Activated CD8-positive, alpha-beta memory T cell treated with anti-CD3 and anti-CD28 coated beads for 1 hour (primary cell): ENCODE data around the gene VNN1.

Experiments used
- DNase-seq, 2 donors: peaks; one replicate each; pipeline ENCODE4 v3.0.0-alpha.2; 2020; ENCODE audit warnings: low read depth in 1 of 2; ENCODE audit errors: extremely low read depth in 1 of 2

Gene VNN1, protein sequence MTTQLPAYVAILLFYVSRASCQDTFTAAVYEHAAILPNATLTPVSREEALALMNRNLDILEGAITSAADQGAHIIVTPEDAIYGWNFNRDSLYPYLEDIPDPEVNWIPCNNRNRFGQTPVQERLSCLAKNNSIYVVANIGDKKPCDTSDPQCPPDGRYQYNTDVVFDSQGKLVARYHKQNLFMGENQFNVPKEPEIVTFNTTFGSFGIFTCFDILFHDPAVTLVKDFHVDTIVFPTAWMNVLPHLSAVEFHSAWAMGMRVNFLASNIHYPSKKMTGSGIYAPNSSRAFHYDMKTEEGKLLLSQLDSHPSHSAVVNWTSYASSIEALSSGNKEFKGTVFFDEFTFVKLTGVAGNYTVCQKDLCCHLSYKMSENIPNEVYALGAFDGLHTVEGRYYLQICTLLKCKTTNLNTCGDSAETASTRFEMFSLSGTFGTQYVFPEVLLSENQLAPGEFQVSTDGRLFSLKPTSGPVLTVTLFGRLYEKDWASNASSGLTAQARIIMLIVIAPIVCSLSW

DNA sequence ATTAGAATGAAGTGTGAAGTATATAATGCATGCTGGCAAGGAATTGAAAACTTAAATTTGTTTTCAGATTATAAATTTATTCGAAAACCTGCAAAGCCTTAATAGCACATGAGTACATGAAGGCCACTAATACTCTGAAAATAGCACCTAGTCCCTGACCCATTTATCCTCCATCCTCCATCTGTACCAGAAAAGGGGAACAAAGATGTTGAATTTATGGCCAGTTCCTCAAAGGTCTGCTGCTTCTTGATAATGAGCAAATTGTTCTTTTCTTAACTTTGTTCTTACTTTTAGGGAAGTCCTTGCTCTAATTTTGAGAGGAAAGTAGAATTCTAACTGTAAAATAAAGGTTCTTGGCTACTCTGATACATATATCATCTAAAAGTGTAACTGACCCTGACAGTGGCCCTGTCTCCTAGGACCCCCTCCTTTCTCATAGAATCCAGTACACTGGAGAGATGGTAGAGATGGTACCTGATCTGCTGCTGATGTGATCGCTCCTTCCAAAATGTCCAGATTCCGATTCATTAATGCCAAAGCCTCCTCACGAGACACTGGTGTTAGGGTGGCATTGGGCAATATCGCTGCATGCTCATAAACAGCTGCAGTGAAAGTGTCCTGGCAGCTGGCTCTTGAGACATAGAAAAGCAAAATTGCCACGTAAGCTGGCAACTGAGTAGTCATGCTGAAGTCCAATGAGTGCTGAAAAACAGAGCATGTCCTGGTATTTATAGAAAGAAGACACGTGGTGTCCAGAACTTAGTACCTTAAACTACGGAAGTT, at the start of gene VNN1:
Gene VNN1 (minus strand): TSS at position 704 of the 783 bp plus-strand sequence. CDS start 20 bp downstream, at position 684.
- no peak for DNase-seq

DNA sequence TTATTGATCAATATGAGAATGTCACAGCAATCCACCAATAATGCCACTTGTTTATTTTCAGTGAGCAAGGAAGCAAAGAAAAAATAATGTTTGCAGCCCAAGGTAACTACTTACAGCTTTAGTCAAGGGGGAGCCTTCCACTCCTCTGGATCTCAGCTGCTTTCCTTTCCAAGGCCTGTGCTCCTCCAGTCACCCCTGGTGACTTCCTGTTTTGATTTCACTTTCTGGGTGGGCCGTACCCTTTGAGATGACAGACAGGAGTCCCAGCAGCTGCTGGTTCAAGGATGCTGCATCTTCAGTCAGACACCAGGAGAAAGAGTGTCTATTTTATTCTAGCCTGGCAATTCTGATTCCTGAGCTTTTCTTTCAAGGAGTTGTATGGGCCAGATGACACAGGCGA, 49.4 kb upstream of the VNN1 start:
- DNase-seq: peak in 1 of 2 donors; percentile 7

DNA sequence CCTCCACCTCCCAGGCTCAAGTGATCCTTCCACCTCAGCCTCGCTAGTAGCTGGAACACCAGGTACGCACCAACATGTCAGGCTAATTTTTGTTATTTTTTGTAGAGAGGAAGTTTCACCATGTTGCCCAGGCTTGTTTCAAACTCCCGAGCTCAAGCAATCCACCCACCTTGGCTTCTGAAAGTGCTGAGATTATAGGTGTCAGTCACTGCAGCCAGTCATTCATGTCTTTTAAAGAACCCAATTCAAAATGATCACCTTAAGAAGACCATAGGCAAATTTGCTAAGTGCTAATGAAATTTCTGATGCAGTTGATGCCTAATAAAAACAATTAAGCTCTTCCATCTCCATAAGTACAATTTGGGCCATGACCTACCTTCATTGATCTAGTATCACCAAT, 46.4 kb upstream of the VNN1 start:
- DNase-seq: no peak

DNA sequence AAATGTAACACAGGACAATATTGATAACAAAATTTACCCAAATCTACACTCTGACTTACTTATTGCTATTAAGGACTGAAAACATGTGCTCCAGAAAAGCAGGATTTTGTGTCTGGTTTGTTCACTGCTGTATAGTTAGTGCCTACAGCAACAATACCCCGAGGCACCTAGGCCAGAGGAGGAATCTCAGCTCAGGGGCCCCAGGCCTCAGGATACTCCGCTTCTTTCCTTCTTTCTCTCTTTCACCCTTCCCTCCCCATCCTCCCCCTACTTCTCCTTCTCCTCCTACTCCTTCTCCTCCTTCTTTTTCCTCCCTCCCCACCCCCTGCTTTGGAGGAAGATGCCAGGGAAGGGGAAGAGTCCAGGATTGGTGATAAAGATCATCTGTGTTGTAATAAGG, 44.8 kb upstream of the VNN1 start:
- no peak for DNase-seq

DNA sequence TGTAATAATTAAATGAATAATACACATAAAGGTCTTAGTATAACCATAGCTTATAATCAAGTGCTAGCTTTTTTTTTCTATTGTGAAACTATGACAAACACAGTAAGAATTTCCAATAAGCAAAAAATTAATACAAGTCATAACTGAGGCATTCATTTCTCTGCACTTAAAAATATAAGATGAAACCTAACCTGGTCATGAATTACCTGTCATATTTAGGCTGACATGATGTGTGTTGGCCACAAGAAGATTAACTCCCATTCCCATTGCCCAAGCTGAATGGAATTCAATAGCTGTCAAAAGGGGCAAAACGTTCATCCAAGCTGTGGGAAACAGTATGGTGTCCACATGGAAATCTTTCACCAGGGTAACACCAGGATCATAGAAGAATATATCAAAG, 38.4 kb upstream of the VNN1 start:
- no peak for DNase-seq

DNA sequence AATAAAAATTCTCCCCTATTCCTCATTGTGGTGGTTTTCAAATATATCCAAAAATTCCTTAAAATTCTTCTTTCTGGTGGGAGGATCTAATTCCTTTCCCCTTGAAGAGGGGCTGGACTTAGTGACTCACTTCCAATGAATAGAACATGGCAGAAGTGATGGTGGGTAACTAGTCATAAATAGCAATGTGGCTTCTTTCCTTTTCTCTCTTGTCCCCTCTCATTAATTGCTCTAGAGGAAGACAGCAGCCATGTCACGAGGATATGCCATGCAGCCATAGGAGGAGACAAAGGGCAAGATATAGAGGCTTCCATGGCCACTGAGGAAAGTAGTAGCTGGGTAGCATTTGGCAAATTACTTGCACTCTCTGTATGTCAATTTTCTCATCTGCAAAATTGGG, 38.0 kb upstream of the VNN1 start:
- DNase-seq: no peak

DNA sequence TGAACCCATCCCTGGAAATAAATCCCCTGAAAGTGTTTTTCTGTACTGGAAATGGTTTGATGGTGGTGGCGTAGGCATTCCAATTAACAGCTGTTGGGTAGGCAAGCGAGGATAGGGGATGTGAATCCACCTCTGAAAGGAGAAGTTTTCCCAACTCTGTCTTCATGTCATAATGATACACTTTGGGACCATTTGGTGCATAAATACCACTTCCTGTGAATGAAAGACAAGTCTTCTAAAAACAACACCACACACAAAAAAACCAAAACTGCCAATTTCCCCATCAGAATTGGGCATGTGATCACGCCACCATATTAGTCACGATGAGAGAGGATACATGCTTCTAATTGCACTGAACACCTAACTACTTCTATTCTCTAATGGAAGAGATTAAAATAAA, 37.5 kb upstream of the VNN1 start:
- no peak for DNase-seq

DNA sequence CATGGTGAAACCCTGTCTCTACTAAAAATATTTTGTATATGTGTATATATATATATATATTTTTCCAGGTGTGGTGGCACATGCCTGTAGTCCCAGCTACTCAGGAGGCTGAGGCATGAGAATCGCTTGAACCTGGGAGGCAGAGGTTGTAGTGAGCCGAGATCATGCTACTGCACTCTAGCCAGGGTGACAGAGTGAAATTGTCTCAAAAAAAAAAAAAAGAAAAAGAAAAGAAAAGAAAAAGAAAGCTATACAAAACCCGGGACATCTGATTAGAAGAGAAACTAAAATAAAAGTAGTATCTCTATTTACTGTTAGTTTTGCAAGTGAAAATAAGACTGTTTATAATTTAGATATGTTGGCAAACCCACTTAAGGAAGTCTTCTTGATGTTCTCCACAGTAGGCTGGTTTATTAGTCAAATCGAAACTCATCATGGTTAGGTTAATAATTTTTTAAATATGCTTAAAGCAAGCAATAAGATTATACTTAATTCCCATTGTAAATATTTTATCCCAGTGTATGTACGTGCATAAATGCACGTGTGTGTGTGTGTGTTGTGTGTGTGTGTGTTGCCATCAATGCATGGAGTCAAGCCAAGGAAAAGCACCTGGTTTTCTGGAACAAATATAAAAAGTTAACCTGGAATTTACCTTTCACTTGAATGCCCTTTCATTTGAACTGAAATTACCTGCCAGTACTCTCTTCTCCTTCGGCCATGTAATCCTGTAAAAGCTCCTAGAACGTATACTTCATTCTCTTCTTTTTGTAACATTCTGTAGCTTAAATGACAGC, 36.8 kb upstream of the VNN1 start:
- DNase-seq: no peak

DNA sequence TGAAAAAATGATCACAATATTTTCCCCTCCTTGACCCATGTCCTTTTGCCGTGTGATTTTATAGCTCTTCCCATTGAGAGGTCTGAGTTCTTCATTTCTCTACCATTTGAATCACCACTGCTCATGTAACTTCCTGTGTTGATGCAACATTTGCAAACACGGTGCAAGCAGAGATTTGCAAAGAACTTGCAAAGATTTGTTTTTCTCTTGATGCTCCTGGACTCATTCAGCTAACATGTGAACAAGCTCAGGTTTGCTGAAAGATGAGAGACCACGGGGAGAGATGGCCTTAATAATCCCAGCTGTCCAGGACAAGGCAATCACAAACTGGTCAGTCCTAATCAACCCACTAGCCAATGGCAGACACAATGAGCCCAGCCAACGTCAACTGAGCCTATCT, 35.3 kb upstream of the VNN1 start:
- no peak for DNase-seq

DNA sequence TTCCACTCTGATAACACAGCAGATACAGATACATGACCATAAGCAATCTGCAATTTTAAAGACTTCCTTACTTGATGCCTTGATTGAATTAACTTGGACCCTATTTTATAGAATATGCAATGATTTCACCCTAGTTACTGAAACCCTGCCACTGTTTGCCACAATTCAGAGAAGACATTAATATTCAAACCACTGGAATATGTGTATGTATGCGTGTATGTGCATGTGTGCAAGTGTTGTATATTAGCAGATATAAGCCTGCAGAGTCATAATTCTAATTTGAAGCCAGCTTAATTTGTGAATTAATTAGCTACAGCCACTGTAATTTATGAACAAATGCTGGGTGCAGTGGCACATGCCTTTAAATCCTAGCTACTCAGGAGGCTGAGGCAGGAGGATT, 34.6 kb upstream of the VNN1 start:
- no peak for DNase-seq

DNA sequence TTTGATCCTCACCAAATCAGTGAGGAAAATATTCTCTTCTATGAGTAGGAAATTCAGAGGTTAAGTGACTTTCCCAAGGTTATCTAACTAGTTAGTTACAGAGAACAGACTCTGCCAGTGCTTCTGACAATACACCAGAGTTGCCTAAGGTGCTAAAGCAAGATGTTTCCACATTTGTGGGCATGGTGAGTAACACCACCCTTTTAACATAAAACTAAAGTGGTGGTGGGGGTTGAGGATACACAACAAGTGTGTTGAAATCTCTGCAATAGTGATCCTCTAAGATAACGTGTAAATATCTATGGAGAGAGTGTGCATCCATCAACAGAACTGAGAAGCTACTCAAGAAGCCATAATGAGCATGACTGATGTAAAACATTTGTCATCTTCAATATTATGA, 32.2 kb upstream of the VNN1 start:
- DNase-seq: no peak

DNA sequence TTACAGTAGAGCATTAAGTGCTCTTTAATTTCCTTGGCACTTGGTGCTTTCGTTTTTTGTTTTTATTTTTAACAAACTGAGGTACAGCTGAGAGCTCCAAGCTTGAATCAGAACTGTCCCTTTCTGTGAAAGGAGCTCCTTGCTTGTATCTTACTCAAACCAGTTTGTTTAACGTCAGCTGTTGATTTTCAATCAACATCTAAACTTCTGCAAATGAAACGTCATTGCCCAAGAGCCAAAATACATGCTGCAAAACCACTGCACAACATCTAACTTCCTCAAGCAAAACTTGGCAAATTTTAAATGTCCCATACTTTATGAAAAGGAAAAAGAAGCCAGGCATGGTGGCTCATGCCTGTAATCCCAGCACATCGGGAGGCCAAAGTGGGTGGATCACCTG, 28.6 kb upstream of the VNN1 start:
- no peak for DNase-seq

DNA sequence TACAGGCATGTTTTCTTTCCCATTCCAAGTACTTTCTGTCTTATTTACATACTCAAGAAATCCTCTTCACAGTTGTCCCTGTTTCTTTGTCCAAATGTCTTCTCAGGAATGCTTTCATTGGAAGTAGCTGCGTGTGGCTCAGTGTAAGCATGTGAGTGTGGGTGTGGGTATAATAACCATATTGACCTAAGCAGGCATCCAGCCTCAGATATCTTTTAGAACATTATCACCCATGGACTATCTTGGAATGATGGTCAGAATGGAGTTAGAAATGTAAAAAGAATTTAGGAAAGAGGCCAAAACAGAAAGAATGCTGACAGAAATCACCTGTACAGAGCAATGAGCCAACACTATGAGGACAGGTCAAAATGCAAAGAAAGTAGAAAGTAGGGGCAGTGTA, 27.4 kb upstream of the VNN1 start:
- DNase-seq: no peak

DNA sequence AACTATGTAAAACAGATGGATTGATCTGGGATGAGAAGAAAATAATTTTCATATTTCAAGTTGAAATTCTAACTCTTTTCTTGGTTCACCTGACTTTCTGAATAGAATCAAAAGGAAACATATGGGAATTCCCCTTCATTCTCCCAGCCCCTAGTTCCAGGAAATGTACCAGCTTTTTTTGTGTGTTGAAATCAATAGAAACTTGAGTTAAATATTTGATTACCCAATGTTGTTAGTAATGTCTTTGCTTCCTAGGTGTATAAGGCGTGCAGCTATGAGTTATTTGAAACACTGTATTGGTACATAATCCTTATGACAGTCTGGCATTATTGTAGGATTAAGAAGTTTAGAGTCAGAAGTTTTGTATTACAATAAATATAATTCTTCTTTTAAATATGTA, 22.4 kb upstream of the VNN1 start:
- no peak for DNase-seq

DNA sequence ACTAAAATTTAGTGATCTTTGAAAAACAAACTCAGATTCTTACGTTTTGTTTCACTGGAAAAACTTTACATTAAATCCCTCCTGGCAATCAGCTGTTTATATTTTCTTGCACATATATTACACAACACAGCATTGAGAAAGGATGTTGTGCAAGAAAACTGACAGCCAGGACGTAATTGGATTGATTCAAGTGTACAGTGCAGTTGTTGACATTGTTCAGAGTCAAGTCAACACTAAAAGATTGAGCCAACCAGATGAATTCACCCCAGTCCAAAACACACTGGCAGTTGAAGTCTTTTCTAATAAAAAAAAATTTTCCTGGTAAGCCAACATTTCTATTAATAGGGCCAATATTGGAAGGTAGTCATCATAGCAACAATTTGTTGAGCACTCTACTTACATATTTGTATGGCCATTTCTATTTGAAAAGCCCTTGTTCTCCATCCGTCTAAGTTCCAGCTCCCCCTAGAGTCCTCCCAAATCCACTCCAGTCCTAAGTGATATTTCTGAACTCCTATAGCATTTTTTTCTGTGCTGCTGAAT, 20.9 kb upstream of the VNN1 start:
- DNase-seq: no peak

DNA sequence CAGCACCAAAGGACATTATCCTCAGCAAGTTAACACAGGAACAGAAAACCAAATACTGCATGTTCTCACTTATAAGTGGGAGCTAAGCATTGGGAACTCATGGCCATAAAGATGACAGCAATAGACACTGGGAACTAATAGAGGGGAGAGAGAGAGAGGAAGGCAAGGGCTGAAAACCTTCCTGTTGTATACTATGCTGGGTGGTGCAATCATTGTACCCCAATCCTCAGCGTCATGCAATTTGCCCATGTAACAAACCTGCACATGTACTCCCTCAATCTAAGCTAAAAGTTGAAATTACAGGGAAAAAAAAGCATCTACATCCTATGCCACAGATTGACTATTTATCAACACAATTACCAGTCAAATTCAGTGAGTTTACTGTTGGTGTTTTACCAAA, 20.0 kb upstream of the VNN1 start:
- no peak for DNase-seq

DNA sequence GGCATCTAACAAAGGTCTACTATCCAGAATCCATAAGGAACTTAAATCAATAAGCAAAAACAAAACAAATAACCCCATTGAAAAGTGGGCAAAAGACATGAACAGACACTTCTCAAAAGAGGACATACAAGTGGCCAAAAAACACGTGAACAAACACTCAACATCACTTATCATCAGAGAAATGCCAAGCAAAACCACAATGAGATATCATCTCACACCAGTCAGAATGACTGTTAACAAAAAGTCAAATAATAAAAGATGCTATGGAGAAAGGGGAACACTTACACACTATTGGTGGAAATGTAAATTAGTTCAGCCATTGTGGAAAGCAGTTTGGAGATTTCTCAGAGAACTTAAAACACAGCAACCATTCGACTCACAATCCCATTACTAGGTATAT, 19.4 kb upstream of the VNN1 start:
- no peak for DNase-seq

DNA sequence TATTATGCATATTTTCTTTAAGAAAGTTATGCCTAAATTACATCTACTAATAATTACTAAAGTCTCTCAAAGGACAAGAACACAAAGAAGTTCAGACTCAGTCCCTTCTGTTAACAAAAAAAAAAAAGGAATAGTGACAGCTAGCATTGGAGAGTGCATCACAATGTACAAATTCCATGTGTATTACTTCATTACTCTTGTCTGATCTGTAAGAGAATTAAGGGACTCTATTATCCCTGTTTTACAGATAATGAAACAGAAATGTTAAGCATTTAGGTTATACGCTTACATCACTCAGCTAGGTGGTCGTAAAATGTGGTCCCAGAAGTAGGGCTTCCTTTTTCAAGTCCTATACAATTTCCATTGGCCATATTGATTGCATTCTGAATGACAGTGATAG, 17.2 kb upstream of the VNN1 start:
- no peak for DNase-seq

DNA sequence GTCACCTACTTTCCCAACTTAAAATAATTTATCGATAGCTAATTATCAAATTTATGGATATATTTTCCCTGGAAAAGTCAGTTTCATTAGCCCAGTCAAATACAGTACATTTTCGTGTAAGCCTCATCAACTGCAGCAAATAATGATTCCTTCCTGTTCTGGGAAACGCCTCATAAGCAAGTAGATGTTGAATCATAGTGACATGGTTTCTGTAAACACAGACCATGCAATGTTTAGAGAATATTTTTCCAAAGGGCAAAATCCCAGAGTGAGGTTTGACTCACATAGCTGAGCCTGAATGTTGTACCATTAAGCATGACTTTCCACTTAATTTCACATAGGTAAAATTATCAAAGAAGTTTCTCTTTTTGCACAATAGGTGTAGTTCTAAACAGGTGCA, 16.7 kb upstream of the VNN1 start:
- no peak for DNase-seq

DNA sequence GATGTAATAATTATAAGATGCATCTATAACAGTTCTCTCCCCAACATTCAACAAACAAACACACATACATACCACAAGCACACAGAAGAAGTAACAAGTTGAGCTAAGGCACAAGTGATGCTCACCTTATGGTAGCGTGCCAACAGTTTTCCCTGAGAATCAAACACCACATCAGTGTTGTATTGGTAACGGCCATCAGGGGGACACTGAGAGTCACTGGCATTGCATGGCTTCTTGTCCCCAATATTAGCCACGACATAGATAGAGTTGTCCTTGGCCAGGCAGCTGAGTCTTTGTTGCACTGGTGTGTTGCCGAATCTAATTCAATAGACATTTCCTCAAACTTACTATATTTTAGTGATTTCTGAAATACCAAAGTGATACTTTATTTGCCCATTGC, 14.8 kb upstream of the VNN1 start:
- no peak for DNase-seq

DNA sequence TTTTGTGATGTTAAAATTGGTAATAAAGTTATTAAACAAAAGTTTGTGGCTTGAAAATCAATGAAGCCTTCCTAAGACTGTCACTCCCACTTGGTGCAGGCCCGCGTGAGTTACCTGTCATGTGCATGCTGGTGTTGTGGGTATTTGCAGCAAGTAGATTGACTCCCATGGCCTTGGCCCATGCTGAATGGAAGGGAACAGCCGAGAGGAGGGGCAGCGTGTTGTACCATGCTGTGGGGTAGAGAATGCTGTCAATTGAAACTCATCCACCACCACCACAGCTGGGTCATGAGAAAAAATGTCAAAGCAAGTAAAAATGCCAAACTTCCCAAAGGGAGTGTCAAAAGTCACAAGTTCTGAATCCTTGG, 12.7 kb upstream of the VNN1 start:
- DNase-seq: no peak
